GM12878 (cell line): ENCODE results near the gene SLC22A31. TPM values are rescaled to one million over a fixed set of nuclear protein-coding genes. Genes with fewer than 3 reads are reported as not detected.

Experiments used
- ATF7 ChIP-seq: fragments of 450-650 bp; IDR thresholded peaks from 2 replicates; pipeline ENCODE4 v1.6.1; 2016; ENCODE audit warnings: low read depth, mild to moderate bottlenecking
- BCL11A ChIP-seq: IDR thresholded peaks from 2 replicates; pipeline ENCODE4 v1.6.1; 2011; ENCODE audit warnings: low read depth, low read length
- BHLHE40 ChIP-seq, 2 experiments: fragments of 450-650 bp in 1 of 2; IDR thresholded peaks; 2 replicates each; pipeline ENCODE4 v1.6.1; 2011 to 2017; ENCODE audit warnings: low read depth in 2 of 2, borderline replicate concordance in 1 of 2, improper control_type of control experiment in 1 of 2, low read length in 1 of 2, mild to moderate bottlenecking in 1 of 2
- CHD4 ChIP-seq: fragments of 200-600 bp; sonication (generic); IDR thresholded peaks from 2 replicates; pipeline ENCODE4 v1.6.1; 2016; ENCODE audit warnings: mild to moderate bottlenecking
- CREM ChIP-seq: IDR thresholded peaks from 2 replicates; pipeline ENCODE4 v1.6.1; 2014; ENCODE audit warnings: antibody characterized with exemption, low read depth
- CTCF ChIP-seq, 3 experiments: IDR thresholded peaks in 2 of 3; conservative IDR thresholded peaks in 1 of 3; 2 replicates each; pipeline ENCODE4 v1.5.1; 2011; ENCODE audit warnings: low read depth in 3 of 3, low read length in 3 of 3, mild to moderate bottlenecking in 3 of 3, control low read depth in 2 of 3, moderate library complexity in 2 of 3, inconsistent platforms in 1 of 3, mixed read lengths in 1 of 3; ENCODE audit not compliant: control insufficient read depth in 2 of 3, insufficient read depth in 1 of 3; ENCODE audit errors: extremely low read depth in 1 of 3
- GATAD2B ChIP-seq: fragments of 450-650 bp; conservative IDR thresholded peaks from 2 replicates; pipeline ENCODE4 v1.6.1; 2017; ENCODE audit warnings: low read depth, mild to moderate bottlenecking, moderate library complexity
- IKZF1 ChIP-seq: fragments of 450-650 bp; conservative IDR thresholded peaks from 2 replicates; pipeline ENCODE4 v1.6.1; 2017; ENCODE audit warnings: antibody characterized with exemption, mild to moderate bottlenecking
- IRF3 ChIP-seq: fragments of 450-650 bp; IDR thresholded peaks from 2 replicates; pipeline ENCODE4 v1.6.1; 2014; ENCODE audit warnings: mild to moderate bottlenecking
- MEF2B ChIP-seq: fragments of 450-650 bp; IDR thresholded peaks from 2 replicates; pipeline ENCODE4 v1.6.1; 2018; ENCODE audit warnings: mild to moderate bottlenecking, moderate library complexity; ENCODE audit not compliant: partially characterized antibody, poor library complexity, severe bottlenecking
- MYC ChIP-seq: IDR thresholded peaks from 2 replicates; pipeline ENCODE4 v1.6.1; 2011; ENCODE audit warnings: mild to moderate bottlenecking, low read length, moderate library complexity, inconsistent platforms; ENCODE audit not compliant: insufficient read depth, insufficient replicate concordance, insufficient read length, severe bottlenecking
- NBN ChIP-seq: fragments of 450-650 bp; IDR thresholded peaks from 2 replicates; pipeline ENCODE4 v1.6.1; 2016
- NFIC ChIP-seq: IDR thresholded peaks from 2 replicates; pipeline ENCODE4 v1.6.1; 2012; ENCODE audit warnings: low read depth, mild to moderate bottlenecking, inconsistent platforms, low read length, moderate library complexity
- PAX5 ChIP-seq: IDR thresholded peaks from 2 replicates; pipeline ENCODE4 v1.6.1; 2011; ENCODE audit warnings: low read depth, low read length, borderline replicate concordance
- PAX8 ChIP-seq: fragments of 450-650 bp; IDR thresholded peaks from 2 replicates; pipeline ENCODE4 v1.6.1; 2017; ENCODE audit warnings: mild to moderate bottlenecking, moderate library complexity
- POLR2A ChIP-seq: IDR thresholded peaks from 2 replicates; pipeline ENCODE4 v1.6.1; 2011; ENCODE audit warnings: low read depth, mild to moderate bottlenecking, low read length
- POU2F2 ChIP-seq: IDR thresholded peaks from 3 replicates; pipeline ENCODE4 v1.6.1; 2011; ENCODE audit warnings: low read depth, mild to moderate bottlenecking, low read length, borderline replicate concordance
- RAD21 ChIP-seq: IDR thresholded peaks from 2 replicates; pipeline ENCODE4 v1.6.1; 2011; ENCODE audit warnings: mild to moderate bottlenecking, low read depth, low read length, moderate library complexity; ENCODE audit not compliant: insufficient read depth
- RAD51 ChIP-seq: fragments of 450-650 bp; IDR thresholded peaks from 2 replicates; pipeline ENCODE4 v1.6.1; 2016; ENCODE audit warnings: moderate library complexity, mild to moderate bottlenecking, inconsistent platforms
- RFX5 ChIP-seq: IDR thresholded peaks from 2 replicates; pipeline ENCODE4 v1.6.1; 2011; ENCODE audit warnings: low read depth, low read length, improper control_type of control experiment
- RUNX3 ChIP-seq: IDR thresholded peaks from 2 replicates; pipeline ENCODE4 v1.6.1; 2012; ENCODE audit warnings: low read length, inconsistent platforms
- SIX5 ChIP-seq: IDR thresholded peaks from 2 replicates; pipeline ENCODE4 v1.6.1; 2011; ENCODE audit warnings: mild to moderate bottlenecking, low read depth, low read length, moderate library complexity; ENCODE audit not compliant: severe bottlenecking
- SMARCA5 ChIP-seq: fragments of 450-650 bp; IDR thresholded peaks from 2 replicates; pipeline ENCODE4 v1.6.1; 2017; ENCODE audit warnings: mild to moderate bottlenecking
- SREBF2 ChIP-seq: IDR thresholded peaks from 2 replicates; pipeline ENCODE4 v1.6.1; 2012; ENCODE audit warnings: mild to moderate bottlenecking, low read length
- STAT3 ChIP-seq: IDR thresholded peaks from 2 replicates; pipeline ENCODE4 v1.6.1; 2011; ENCODE audit warnings: low read depth, low read length, improper control_type of control experiment
- TCF3 ChIP-seq: IDR thresholded peaks from 2 replicates; pipeline ENCODE4 v1.6.1; 2012; ENCODE audit warnings: low read depth, mild to moderate bottlenecking, low read length, borderline replicate concordance; ENCODE audit not compliant: insufficient read depth
- TCF7 ChIP-seq: IDR thresholded peaks from 2 replicates; pipeline ENCODE4 v1.6.1; 2014; ENCODE audit warnings: antibody characterized with exemption, borderline replicate concordance
- YY1 ChIP-seq: IDR thresholded peaks from 2 replicates; pipeline ENCODE4 v1.6.1; 2011; ENCODE audit warnings: low read depth, mild to moderate bottlenecking, low read length
- ZNF24 ChIP-seq: fragments of 450-650 bp; IDR thresholded peaks from 2 replicates; pipeline ENCODE4 v1.6.1; 2017; ENCODE audit warnings: antibody characterized with exemption, mild to moderate bottlenecking
- ZZZ3 ChIP-seq: IDR thresholded peaks from 2 replicates; pipeline ENCODE4 v1.6.1; 2011; ENCODE audit warnings: low read depth; ENCODE audit not compliant: control insufficient read depth, insufficient read length
- polyA plus RNA-seq, 11 experiments: library from polyadenylated mRNA; depleted of rRNA in 4 of 11; unstranded in 6 of 11; stranded (reverse) in 5 of 11; fragments of >200 nt; fragmentation: Nextera tagmentation in 4 of 11; fragmentation: Illumina TruSeq in 1 of 11; extraction: Ambion mirVana in 4 of 11; extraction: Trizol in 1 of 11; gene quantifications; 1 replicate in 1 of 11; 2 replicates in 10 of 11; pipeline versions ENCODE4 v1.2.1 to v1.2.3, GENCODE V29; 2011 to 2016; ENCODE audit warnings: inconsistent platforms in 2 of 11, missing spikeins in 2 of 11, low read depth in 1 of 11
- total RNA-seq, 4 experiments: library from RNA; depleted of rRNA in 3 of 4; stranded (reverse); fragments of >200 nt in 3 of 4; fragmentation: Illumina TruSeq in 1 of 4; extraction: Trizol in 1 of 4; gene quantifications; 2 replicates each; pipeline versions ENCODE4 v1.2.1 to v1.2.3, GENCODE V29; 2013 to 2021

SLC22A31 gene
- total and polyA plus RNA-seq, 10 of the 15 experiments (the other 5 are each of a cell fraction or from before 2014, with no cell fraction given): 0.13 to 0.24 (median 0.23) TPM; not detected in 7

GRCh38 chr16:89216315-89217137, 16.2 kb upstream of the SLC22A31 start (continued):
- TF ChIP-seq SIX5: no peak
- no peak for TF ChIP-seq CREM
- TF ChIP-seq ZZZ3: no peak
- TF ChIP-seq RAD21: peak; percentile 89
- peak; percentile 60; the same call in 1 of the 3 replicates for TF ChIP-seq POU2F2
- TF ChIP-seq BHLHE40 (IDR thresholded peaks at IDR 0.05; ENCODE audit: borderline replicate concordance in 1 of 2, low read depth in 2 of 2, low read length in 1 of 2): peak; percentile 96 to 98
- TF ChIP-seq NFIC: peak; percentile 7; the same call in 1 of the 2 replicates
- peak; percentile 96 for TF ChIP-seq RAD51
- TF ChIP-seq IRF3: no peak
- TF ChIP-seq TCF3: no peak
- no peak for TF ChIP-seq BCL11A
- no peak for TF ChIP-seq STAT3
- peak; percentile 71 to 96 (median 74); a peak in 5 of 6 replicates for TF ChIP-seq CTCF (IDR thresholded peaks at IDR 0.05 in 2 of 3, conservative IDR thresholded peaks at IDR 0.05 in 1 of 3; ENCODE audit: control insufficient read depth in 2 of 3, extremely low read depth in 1 of 3, insufficient read depth in 1 of 3, low read depth in 3 of 3, low read length in 3 of 3)
- no peak for TF ChIP-seq PAX5
- TF ChIP-seq GATAD2B: peak; percentile 46
- TF ChIP-seq IKZF1: peak; percentile 37
- 0 out of 2 replicates have a peak, but pooled peaks have one; percentile 14 for TF ChIP-seq ATF7
- TF ChIP-seq PAX8: no peak
- no peak for TF ChIP-seq SREBF2
- TF ChIP-seq MEF2B: peak; percentile 60
- no peak for TF ChIP-seq TCF7
- no peak for TF ChIP-seq MYC
- TF ChIP-seq NBN: peak; percentile 37
- no peak for TF ChIP-seq RFX5
- TF ChIP-seq SMARCA5: 0 out of 2 replicates have a peak, but pooled peaks have one; percentile 61
- TF ChIP-seq POLR2A: no peak
- TF ChIP-seq RUNX3: peak; percentile 84
- TF ChIP-seq YY1: 0 out of 2 replicates have a peak, but pooled peaks have one; percentile 15
- TF ChIP-seq CHD4: no peak
- TF ChIP-seq ZNF24: no peak
